HepG2 (cell line): ENCODE measurements around the gene OPN3.

Experiments
- GABPA ChIP-seq, 2 experiments: IDR thresholded peaks; 2 replicates each; pipeline ENCODE4 v1.6.1; 2011 to 2016; ENCODE audit warnings: low read depth in 2 of 2, low read length in 1 of 2, missing biosample characterization in 1 of 2, missing genetic modification characterization in 1 of 2
- MLLT10 ChIP-seq: sonication (generic); formaldehyde crosslinking; IDR thresholded peaks from 2 replicates; pipeline ENCODE4 v1.4.0; 2020; ENCODE audit warnings: missing genetic modification reagents
- ZBTB7B ChIP-seq: sonication (generic); formaldehyde crosslinking; IDR thresholded peaks from 2 replicates; pipeline ENCODE4 v1.4.0; 2020; ENCODE audit warnings: missing genetic modification reagents

- TF ChIP-seq GABPA (IDR thresholded peaks at IDR 0.05; ENCODE audit: low read depth, low read length) (no peak), GABPA (CRISPR knock-in tag; IDR thresholded peaks at IDR 0.05; ENCODE audit: low read depth) (no peak), ZBTB7B (no peak), MLLT10 (no peak)
Measured at GRCh38 chr1:241678536-241678935, 38.4 kb upstream of the OPN3 start.
